ENCODE data around the gene WSCD2. TPM values are rescaled to one million over a fixed set of nuclear protein-coding genes. Genes with fewer than 3 reads are reported as not detected.

Gene WSCD2
- total RNA-seq, 1 donor from 2014 or later = 72.9 TPM

- H3K36me3 Mint-ChIP-seq = no peaks in the 10 kb centered on the region
- TF ChIP-seq CTCF (conservative IDR thresholded peaks at IDR 0.05) = no peak
- no peak for DNase-seq (ENCODE audit: extremely low spot score, unreplicated experiment)
- no peaks in the 10 kb centered on the region for H3K9me3 Mint-ChIP-seq
- no peaks in the 10 kb centered on the region for H3K4me1 Mint-ChIP-seq (ENCODE audit: unreplicated experiment)
- H3K27ac Mint-ChIP-seq = no peak overlapping the region
- H3K4me3 Mint-ChIP-seq = no peak overlapping the region
- H3K27me3 Mint-ChIP-seq = peaks cover 48% of the 10 kb centered on the region
These were observed 75.3 kb downstream of the WSCD2 start for GRCh38 chr12:108204117-108204987.

GRCh38 chr12:108205864-108206263 lies 76.8 kb downstream of the WSCD2 start:
- no peaks in the 10 kb centered on the region for H3K4me1 Mint-ChIP-seq (ENCODE audit: unreplicated experiment)
- H3K9me3 Mint-ChIP-seq = no peaks in the 10 kb centered on the region
- no peak for TF ChIP-seq CTCF (conservative IDR thresholded peaks at IDR 0.05)
- no peak overlapping the region for H3K4me3 Mint-ChIP-seq
- no peak overlapping the region for H3K27ac Mint-ChIP-seq
- H3K27me3 Mint-ChIP-seq = peaks cover 56% of the 10 kb centered on the region
- H3K36me3 Mint-ChIP-seq = no peaks in the 10 kb centered on the region
- DNase-seq (ENCODE audit: extremely low spot score, unreplicated experiment) = no peak

- H3K27me3 Mint-ChIP-seq = peaks cover 41% of the 10 kb centered on the region
- H3K4me1 Mint-ChIP-seq (ENCODE audit: unreplicated experiment) = no peaks in the 10 kb centered on the region
- no peak overlapping the region for H3K27ac Mint-ChIP-seq
- no peaks in the 10 kb centered on the region for H3K9me3 Mint-ChIP-seq
- no peak overlapping the region for H3K4me3 Mint-ChIP-seq
- TF ChIP-seq CTCF (conservative IDR thresholded peaks at IDR 0.05) = no peak
- no peak for DNase-seq (ENCODE audit: extremely low spot score, unreplicated experiment)
- no peaks in the 10 kb centered on the region for H3K36me3 Mint-ChIP-seq
These were observed 79.0 kb downstream of the WSCD2 start for GRCh38 chr12:108207791-108208730.

- H3K27me3 Mint-ChIP-seq = peaks cover 36% of the 10 kb centered on the region
- no peak overlapping the region for H3K27ac Mint-ChIP-seq
- no peak overlapping the region for H3K4me3 Mint-ChIP-seq
- no peaks in the 10 kb centered on the region for H3K9me3 Mint-ChIP-seq
- no peaks in the 10 kb centered on the region for H3K36me3 Mint-ChIP-seq
- no peaks in the 10 kb centered on the region for H3K4me1 Mint-ChIP-seq (ENCODE audit: unreplicated experiment)
- no peak for TF ChIP-seq CTCF (conservative IDR thresholded peaks at IDR 0.05)
- no peak for DNase-seq (ENCODE audit: extremely low spot score, unreplicated experiment)
These were observed 80.9 kb downstream of the WSCD2 start for GRCh38 chr12:108210001-108210400.

- no peaks in the 10 kb centered on the region for H3K4me1 Mint-ChIP-seq (ENCODE audit: unreplicated experiment)
- no peak overlapping the region for H3K4me3 Mint-ChIP-seq
- H3K9me3 Mint-ChIP-seq = no peaks in the 10 kb centered on the region
- DNase-seq (ENCODE audit: extremely low spot score, unreplicated experiment) = no peak
- H3K27me3 Mint-ChIP-seq = peaks cover 37% of the 10 kb centered on the region
- TF ChIP-seq CTCF (conservative IDR thresholded peaks at IDR 0.05) = no peak
- H3K36me3 Mint-ChIP-seq = no peaks in the 10 kb centered on the region
- no peak overlapping the region for H3K27ac Mint-ChIP-seq
These were observed 82.1 kb downstream of the WSCD2 start for GRCh38 chr12:108211157-108211556.

Data from type B pancreatic cell (in vitro differentiated cells).